Fibroblast of pulmonary artery (primary cell): Measurements from ENCODE around the gene ZC3H15.
A peak's percentile ranks its signal among the peaks of the same experiment; 100 is the strongest.

Source experiments
- DNase-seq: peaks from one replicate; pipeline ENCODE4 v3.0.0-alpha.2; 2010; ENCODE audit warnings: low read depth
- H3K4me3 ChIP-seq: replicated peaks from 2 replicates; pipeline ENCODE4 v1.5.1; 2011; ENCODE audit warnings: low read depth, mild to moderate bottlenecking, control low read depth, low read length, moderate library complexity
- TF ChIP-seq, protein P1 (sequence below): IDR thresholded peaks from 2 replicates; pipeline ENCODE4 v1.5.1; 2011; ENCODE audit warnings: mild to moderate bottlenecking, control low read depth, low read length, inconsistent platforms; ENCODE audit errors: missing control alignments

ZC3H15 gene

DNA sequence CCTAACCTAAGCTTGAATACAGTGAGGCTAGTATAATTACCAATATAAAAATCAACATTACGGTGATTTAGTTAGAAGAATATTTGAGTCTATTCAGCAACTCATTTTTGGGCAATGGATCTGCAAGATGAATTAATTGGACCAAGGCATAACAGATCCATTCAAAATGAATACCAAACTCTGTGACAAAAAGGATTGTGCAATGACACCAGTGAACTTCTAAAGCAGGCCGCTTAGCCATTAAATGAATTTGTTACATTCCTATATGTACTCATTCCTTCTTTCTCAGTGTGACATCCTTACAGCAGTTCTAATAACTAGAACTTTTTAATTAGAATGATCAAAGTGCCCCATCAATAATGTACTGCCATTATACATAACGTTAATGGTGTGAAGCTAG, 44.3 kb downstream of the ZC3H15 start:
- TF ChIP-seq, protein P1, sequence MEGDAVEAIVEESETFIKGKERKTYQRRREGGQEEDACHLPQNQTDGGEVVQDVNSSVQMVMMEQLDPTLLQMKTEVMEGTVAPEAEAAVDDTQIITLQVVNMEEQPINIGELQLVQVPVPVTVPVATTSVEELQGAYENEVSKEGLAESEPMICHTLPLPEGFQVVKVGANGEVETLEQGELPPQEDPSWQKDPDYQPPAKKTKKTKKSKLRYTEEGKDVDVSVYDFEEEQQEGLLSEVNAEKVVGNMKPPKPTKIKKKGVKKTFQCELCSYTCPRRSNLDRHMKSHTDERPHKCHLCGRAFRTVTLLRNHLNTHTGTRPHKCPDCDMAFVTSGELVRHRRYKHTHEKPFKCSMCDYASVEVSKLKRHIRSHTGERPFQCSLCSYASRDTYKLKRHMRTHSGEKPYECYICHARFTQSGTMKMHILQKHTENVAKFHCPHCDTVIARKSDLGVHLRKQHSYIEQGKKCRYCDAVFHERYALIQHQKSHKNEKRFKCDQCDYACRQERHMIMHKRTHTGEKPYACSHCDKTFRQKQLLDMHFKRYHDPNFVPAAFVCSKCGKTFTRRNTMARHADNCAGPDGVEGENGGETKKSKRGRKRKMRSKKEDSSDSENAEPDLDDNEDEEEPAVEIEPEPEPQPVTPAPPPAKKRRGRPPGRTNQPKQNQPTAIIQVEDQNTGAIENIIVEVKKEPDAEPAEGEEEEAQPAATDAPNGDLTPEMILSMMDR: no peak
- DNase-seq: no peak

GRCh38 chr2:186531257-186531775, 45.3 kb downstream of the ZC3H15 start:
- TF ChIP-seq, protein P1: no peak

More for the DNA sequence above, 44.3 kb downstream of the ZC3H15 start:
- no peak overlapping the region for H3K4me3 ChIP-seq

DNA sequence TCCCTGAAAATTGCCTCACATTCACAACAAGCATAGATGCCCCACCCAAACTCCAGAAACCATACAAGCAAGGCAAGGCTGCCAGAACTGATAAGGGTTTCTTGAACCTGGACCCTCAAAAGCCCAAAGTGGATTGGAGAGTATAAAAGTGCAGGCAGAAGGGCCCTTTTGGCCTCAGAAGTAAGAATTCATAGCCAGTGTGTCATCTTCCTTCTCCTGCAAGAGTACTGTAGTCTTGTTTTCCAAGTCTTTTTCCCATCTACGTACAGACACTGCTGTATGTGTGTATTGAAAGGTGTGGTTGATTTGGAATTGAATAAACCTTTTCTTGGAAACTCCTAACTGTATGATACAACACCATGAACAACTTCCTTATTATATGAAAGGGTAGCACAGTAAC, 46.8 kb downstream of the ZC3H15 start:
- H3K4me3 ChIP-seq: no peak overlapping the region
- TF ChIP-seq, protein P1: no peak
- DNase-seq: peak; percentile 73

More at GRCh38 chr2:186531257-186531775, 45.3 kb downstream of the ZC3H15 start:
- DNase-seq: no peak
- no peak overlapping the region for H3K4me3 ChIP-seq

GRCh38 chr2:186533717-186534116, 47.7 kb downstream of the ZC3H15 start:
- TF ChIP-seq, protein P1: no peak
- no peak for DNase-seq
- no peak overlapping the region for H3K4me3 ChIP-seq

DNA sequence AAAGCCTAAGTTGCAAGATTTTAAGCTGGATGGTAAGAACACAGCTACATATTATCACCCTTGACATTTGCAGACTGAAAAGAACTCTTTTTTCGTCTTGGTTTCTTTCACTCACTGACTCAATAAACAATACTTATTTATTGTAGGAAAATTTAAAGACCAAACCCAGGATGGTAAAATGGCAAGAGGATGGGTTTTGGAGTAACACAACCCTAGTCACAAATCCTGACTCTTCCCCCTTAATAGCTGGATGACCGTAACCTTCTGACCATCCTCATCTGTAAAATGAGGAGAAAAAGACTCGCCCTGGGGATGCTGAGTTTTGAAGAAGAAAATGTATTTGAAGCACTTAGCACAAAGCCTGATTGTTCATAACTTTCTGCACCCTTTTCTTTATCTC, 48.3 kb downstream of the ZC3H15 start:
- DNase-seq: no peak
- TF ChIP-seq, protein P1: no peak
- H3K4me3 ChIP-seq: no peak overlapping the region

DNA sequence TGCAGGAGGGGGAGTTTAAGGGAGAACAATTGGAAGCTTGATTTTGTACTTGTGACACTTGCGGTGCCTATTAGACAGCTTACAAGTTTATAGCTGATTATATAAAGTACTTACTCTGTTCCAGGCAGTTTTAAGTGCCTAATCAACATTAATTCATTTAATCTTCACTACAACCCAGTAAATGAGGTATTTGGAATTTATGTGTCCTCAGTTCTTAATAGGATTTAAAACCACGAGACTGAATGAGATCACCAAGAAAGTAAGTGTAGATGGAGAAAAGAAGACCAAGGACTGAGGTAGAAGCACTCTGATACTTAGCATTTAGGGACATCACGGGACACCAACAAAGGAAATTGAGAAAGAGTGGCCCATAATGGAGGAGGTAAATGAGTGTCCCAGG, 49.8 kb downstream of the ZC3H15 start:
- no peak for DNase-seq
- TF ChIP-seq, protein P1: no peak
- H3K4me3 ChIP-seq: no peak overlapping the region

GRCh38 chr2:186537019-186537418, 51.0 kb downstream of the ZC3H15 start:
- TF ChIP-seq, protein P1: no peak
- no peak for DNase-seq
- H3K4me3 ChIP-seq: no peak overlapping the region
